GM19467 (cell line): ENCODE results near the gene C4BPA.

Experiments used
- ATAC-seq: cut with Tn5 transposase; IDR thresholded peaks from one replicate; pipeline ENCODE4 v1.9.1; 2021; ENCODE audit warnings: mild to moderate bottlenecking, moderate library complexity; ENCODE audit not compliant: unreplicated experiment

C4BPA gene

DNA sequence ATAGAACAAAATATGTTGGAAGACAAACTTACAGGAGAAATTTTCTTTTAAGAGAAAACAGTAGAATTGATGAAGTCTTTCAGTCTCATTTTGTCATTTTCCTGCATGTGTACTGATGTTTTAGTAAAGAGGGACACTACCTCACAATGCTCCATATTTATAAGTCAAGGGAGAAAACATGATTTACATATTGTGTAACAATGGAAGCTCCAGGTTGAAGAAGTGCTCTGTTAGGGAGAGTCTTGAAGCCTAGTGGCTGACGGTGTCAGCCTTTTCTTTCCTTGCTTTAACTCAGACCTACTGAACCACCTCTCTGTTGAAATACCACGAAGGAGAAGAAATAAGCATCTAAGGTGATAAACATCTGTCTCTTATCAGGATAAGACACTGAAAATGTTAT lies 75.0 kb downstream of the C4BPA start:
- no peak for ATAC-seq

DNA sequence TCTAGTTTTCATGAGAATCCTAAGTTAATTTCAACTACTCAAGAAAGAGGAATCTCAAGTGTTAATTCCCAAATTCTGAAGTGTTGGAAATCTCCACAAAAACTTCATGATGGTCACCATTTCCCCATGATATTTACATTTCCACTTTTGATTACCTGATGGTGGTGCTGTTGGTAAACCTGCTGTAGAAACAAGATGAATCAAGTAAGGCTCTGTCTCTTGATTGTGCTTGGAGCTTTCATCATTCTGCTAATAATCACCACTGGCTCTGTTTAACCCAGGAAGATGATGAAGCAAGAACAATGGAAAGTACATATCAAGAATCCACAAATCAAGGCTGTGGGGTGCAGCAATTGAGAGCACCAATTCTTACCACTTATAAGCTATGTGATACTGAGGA lies 77.8 kb downstream of the C4BPA start:
- no peak for ATAC-seq

GRCh38 chr1:207186503-207186902 lies 82.5 kb downstream of the C4BPA start:
- no peak for ATAC-seq

GRCh38 chr1:207188901-207189300 lies 84.9 kb downstream of the C4BPA start:
- no peak for ATAC-seq

GRCh38 chr1:207191061-207191460 lies 87.0 kb downstream of the C4BPA start:
- ATAC-seq: no peak

GRCh38 chr1:207191776-207192175 lies 87.7 kb downstream of the C4BPA start:
- no peak for ATAC-seq

DNA sequence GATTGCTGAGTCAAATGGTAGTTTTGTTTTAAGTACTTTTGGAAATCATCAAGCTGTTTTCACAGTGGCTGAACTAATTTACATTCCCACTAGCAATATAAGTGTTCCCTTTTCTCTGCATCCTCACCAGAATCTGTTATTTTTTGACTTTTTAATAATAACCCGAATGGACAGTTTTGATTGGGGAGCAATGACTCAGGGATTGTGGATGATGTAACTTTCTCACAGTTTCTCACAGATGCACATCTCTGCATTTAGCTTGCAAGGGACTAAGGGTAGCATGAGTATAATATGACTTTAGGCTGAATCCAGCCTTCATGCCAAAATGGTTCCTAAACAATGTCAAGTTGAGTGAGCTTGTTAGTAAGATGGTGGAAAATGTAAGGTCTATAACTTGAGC lies 90.2 kb downstream of the C4BPA start:
- no peak for ATAC-seq
